Astrocyte of the cerebellum (primary cell): ENCODE measurements around the gene TXNL1.

ENCODE experiments used
- DNase-seq: peaks from one replicate; pipeline ENCODE4 v3.0.0-alpha.2; 2011; ENCODE audit warnings: low read depth
- H3K4me3 ChIP-seq: 2 replicates; pipeline ENCODE4 v1.5.1; 2011; ENCODE audit warnings: mild to moderate bottlenecking, low read depth, low read length, moderate library complexity
- in situ Hi-C: cut with HindIII; loops from 2 replicates; pipeline ENCODE4 v1.10.0; 2017; ENCODE audit warnings: low sequenced_read_pairs
- TF ChIP-seq, protein P1 (sequence below): IDR thresholded peaks from 2 replicates; pipeline ENCODE4 v1.5.1; 2012; ENCODE audit warnings: low read length, low read depth, moderate library complexity, mild to moderate bottlenecking; ENCODE audit errors: missing control alignments

The TXNL1 gene

DNA sequence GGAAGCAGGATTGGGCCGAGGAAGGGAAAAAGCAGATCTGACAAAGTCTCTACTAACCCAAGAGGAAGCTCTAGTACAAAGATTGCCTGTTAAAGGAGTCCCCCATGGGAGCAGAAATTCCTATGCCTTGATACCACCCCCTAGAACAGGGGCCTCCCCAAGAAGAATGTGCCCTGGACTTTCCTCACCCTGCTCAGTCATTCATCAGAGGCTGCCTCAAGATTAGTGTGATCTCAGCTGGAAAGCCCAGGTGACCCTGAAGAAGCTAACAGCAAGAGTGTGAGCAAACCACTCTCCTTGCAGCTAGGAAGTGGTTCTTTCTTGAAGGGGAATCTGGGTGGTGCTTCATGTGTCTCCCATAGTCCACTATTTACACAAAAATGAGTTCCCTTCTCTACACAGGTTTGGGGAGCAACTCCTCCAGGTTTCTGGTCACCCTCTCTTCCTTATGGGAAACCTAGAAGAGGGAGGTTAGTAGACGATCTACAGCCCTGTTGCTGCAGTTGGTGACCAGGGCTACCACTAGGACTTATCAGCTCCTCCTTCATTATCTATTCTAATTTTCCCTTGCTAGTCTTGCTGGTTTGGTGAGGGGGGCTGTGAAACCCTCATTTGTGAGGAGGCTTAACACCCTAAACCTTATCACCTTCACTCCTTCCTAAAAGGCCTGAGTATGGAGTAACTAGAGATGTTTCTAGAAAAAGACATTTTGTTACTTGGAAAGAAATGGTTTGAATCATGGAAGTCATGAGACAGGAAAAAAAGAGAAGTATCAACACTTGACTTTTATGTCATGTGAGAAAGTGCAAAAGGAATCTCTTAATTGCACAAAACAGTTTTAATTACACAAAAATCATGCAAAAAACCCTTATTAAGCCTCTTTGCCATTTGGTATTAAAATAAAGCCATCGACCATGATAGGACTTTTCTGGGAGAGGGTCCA is 9.8 kb upstream of the TXNL1 start:
- in situ Hi-C loops: no loop called here
- TF ChIP-seq, protein P1, sequence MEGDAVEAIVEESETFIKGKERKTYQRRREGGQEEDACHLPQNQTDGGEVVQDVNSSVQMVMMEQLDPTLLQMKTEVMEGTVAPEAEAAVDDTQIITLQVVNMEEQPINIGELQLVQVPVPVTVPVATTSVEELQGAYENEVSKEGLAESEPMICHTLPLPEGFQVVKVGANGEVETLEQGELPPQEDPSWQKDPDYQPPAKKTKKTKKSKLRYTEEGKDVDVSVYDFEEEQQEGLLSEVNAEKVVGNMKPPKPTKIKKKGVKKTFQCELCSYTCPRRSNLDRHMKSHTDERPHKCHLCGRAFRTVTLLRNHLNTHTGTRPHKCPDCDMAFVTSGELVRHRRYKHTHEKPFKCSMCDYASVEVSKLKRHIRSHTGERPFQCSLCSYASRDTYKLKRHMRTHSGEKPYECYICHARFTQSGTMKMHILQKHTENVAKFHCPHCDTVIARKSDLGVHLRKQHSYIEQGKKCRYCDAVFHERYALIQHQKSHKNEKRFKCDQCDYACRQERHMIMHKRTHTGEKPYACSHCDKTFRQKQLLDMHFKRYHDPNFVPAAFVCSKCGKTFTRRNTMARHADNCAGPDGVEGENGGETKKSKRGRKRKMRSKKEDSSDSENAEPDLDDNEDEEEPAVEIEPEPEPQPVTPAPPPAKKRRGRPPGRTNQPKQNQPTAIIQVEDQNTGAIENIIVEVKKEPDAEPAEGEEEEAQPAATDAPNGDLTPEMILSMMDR: no peak
- DNase-seq: no peak
- H3K4me3 ChIP-seq: no peak overlapping the region

DNA sequence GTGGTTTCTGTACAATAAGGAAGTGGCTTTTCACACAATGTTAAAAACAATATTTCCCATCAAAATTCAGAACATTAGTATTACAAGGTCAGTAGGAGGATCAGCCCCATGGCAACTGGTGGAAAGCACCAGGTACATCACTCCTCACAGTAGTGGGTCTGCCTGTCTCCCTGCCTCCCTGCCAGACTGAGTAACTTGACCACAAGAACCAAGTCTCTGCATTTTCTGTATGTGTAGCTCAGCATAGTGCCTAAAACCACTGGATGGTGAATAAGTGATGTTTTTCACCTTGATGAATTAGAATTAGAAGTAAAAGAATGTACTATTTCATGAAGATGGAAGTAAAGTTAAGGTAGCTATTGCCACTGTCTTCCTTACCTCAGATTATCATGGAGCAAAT is 8.7 kb upstream of the TXNL1 start:
- TF ChIP-seq, protein P1: no peak
- in situ Hi-C loops: no loop called here
- H3K4me3 ChIP-seq: no peak overlapping the region
- DNase-seq: no peak

DNA sequence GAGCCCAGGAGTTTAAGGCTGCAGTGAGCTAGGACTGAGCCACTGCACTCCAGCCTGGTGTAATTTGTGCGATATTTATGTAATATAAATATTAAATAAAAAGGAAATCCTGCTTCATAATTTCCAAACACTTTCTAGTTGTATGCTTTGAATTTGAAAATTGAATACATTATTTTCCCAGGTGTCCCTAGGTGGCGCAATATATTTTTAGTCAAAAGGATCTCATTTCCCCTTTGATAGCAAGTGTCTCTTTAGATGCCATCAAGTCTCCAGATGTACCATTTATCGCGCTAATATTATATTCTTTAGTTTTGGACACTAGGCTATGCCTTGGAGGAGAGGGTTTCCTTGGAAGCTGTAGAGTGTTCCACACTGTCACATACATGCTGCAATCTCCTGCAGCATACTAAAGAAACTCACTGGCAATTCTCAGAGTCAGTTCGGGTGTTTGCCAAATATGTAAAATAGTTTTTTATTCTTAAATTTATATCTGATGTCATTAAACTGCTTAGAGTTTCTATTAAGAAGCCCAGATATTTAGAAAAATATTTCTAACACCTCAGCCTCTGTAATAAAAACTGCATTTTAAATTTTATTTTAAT is 7.1 kb upstream of the TXNL1 start:
- no peak for DNase-seq
- no peak overlapping the region for H3K4me3 ChIP-seq
- TF ChIP-seq, protein P1: peak; percentile 55
- in situ Hi-C loops: no loop called here

DNA sequence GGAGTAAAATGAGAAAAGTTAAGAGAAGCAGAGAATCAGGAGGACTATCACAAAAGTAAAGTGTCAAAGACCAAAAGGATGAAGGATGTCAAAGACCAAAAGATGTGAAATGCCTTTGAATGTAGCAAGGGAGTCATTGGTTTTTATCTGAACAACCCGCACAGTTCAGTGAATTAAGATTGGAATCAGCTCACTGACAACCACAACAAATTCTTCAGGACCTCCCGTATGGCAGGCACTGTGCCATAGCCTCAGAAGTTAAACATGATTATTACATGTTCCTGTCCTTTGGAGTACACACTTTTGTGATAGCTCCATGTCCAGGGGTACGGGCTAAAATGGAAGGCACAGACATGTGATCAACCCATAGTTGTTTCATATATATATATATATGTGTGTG is 5.0 kb upstream of the TXNL1 start:
- in situ Hi-C loops: no loop called here
- DNase-seq: no peak
- TF ChIP-seq, protein P1: no peak
- H3K4me3 ChIP-seq: no peak overlapping the region

DNA sequence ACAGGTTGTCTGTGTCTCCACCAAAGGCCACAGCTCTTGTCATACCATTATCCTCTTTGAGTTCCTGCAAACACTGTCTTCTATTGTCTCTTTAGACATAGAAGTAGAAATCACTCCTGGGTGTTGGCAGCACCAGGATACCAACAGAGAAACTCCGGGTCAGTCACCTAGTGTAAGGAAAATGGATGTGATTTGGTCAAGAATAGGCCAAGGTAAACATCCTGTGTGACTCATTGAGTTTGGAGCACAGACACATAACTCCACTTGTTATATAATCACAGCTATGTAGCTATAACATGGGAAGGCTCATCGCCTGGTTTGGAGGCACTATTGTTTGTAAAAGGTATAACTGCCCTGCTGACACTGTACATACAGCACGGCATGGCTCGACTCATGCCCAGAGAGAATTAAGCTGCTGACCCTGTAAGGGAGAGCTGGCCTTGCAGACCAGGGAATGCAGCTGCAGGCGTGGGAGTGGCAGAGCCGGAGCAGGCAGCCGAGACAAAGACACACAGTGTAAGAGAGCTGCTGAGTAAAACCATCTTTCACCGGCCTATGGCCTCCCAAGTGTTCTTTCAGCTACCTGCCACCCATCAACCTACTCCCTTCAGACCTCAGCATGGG is 3.4 kb upstream of the TXNL1 start:
- in situ Hi-C loops: no loop called here
- TF ChIP-seq, protein P1: no peak
- H3K4me3 ChIP-seq: no peak overlapping the region
- peak; percentile 27 for DNase-seq

DNA sequence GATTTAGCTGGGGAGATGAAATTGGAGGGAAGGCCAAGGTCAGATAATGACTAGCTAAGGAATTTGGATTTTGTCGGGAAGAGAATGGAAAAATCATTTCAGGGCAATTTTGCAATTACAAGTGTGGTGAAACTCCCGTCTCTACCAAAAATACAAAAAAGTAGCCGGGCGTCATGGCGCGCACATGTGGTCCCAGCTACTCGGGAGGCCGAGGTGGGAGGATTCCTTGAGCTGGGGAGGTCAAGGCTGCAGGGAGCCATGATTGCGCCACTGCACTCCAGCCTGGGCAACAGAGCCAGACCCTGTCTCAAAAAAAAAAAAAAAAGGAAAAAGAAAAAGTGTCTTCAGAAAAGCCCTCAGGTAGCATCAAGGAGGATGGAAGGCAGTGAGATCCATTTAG is 1.2 kb upstream of the TXNL1 start:
- no peak overlapping the region for H3K4me3 ChIP-seq
- TF ChIP-seq, protein P1: no peak
- no peak for DNase-seq
- in situ Hi-C loops: no loop called here
